GM12872 (cell line): Measurements from ENCODE around the gene PLCB4.

Experiments used
- TF ChIP-seq, protein P1 (sequence below): IDR thresholded peaks from 3 replicates; pipeline ENCODE4 v1.5.1; 2011; ENCODE audit warnings: low read depth, mild to moderate bottlenecking, low read length, moderate library complexity; ENCODE audit not compliant: insufficient read depth

PLCB4 gene

DNA sequence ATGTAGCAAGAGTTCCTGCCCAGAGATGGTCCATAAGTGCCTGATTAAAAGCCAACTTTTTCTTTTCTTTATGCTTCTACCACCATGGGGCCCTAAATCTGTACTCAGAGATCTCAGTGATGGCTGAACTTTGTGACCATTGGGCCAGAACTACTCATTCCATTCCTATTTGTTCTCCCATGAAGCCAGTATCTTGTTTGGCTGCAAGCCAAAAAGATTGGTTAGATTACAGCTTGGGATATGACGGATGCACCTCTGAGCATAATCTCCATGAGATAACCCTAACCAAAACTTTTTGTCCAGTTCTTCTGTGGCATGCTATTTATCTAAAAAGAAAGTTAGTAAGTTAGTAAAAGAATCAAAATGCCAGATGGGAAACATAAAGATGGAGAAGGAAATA lies 72.2 kb downstream of the PLCB4 start:
- TF ChIP-seq, protein P1, sequence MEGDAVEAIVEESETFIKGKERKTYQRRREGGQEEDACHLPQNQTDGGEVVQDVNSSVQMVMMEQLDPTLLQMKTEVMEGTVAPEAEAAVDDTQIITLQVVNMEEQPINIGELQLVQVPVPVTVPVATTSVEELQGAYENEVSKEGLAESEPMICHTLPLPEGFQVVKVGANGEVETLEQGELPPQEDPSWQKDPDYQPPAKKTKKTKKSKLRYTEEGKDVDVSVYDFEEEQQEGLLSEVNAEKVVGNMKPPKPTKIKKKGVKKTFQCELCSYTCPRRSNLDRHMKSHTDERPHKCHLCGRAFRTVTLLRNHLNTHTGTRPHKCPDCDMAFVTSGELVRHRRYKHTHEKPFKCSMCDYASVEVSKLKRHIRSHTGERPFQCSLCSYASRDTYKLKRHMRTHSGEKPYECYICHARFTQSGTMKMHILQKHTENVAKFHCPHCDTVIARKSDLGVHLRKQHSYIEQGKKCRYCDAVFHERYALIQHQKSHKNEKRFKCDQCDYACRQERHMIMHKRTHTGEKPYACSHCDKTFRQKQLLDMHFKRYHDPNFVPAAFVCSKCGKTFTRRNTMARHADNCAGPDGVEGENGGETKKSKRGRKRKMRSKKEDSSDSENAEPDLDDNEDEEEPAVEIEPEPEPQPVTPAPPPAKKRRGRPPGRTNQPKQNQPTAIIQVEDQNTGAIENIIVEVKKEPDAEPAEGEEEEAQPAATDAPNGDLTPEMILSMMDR = no peak

DNA sequence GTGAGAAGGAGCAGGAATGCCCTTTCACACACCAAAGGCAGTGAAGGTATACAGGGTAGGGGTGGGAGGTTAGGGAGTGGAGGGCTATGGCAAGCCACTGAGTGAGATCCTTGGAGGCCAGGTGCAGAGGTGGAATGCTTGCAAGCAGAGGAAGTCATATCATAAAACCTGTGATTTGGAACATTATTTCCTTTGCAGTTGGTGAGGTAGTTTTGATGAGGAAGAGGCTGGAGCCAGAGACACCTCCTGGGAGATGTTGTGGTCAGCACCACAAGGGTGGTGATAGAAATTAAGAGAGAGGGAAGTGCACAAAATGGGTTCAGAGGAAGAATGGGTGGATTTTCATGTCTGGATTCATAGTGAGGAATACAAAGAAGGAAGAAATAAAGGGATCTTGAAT lies 73.0 kb downstream of the PLCB4 start:
- TF ChIP-seq, protein P1 = no peak

DNA sequence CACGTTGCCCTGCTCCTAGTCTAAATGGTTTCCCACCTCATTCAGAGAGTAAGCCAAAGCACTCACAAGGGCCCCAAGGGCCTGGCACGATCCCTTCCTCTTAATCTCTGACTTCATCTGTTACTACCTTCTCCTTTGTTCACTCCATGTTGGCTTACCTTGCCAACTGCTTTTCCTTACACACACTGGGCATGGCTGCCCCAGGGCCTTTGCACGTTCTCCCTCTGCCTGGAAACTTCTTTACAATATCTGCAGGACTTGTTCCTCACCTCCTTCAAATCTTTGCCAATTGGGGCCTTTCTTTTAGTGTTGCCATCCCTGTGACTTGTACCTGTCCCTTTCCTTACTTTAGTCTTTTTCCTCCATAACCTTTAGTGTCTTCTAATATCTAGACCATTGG lies 73.9 kb downstream of the PLCB4 start:
- TF ChIP-seq, protein P1 = no peak

DNA sequence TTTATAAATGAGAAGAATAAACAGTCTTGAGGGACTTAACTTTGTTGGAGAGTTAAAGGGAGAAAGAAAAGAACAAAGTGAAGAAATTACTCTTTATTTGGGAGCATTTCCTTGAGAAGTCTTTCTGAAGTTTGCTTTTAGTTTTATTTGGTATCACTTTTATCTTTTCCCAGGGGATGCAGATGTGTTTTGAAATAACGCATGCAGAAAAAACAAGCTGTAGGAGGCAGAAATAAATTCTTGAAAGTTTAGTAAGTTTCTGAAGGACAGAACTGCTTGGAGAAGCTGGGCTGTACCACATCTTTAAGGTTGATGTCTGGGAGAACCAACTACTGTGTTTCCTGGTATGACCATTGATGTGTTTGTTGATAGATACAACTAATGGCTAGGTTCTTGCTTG lies 75.0 kb downstream of the PLCB4 start:
- TF ChIP-seq, protein P1 = no peak

DNA sequence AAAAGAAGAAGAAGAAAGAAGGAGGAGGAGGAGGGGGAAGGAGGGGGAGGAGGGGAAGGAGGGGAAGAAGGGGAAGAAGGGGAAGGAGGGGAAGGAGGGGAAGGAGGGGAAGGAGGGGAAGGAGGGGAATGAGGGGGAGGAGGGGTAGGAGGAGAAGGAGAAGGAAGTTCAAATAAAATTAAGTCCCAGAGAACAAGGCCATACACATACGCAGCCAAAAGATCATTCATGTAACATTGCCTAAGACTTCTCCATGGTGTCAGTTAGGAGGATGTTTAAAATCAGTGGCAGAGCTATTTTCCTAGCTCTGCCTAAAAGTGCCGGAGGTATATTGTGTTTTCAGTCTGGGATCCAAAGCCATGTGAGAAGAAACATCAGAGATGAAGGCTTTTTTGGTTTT lies 75.8 kb downstream of the PLCB4 start:
- TF ChIP-seq, protein P1 = no peak

DNA sequence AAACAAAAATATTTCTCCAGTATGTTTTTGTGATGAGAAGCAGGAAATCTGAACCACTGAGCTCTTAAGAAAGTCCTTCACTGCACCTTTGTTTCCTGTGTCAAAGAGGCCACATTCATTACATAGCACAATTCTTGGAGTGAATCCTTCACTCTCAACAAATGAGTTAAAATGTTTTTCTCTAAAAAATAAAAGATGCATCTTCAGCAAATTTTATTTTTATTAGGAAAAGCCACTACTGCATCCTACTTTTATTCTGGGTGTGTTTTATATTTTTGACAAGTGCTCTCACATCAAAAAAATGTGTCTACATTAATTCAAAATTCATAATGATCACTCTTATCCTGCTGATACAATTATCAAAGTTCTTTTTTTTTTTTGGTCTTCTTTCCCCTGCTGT lies 76.3 kb downstream of the PLCB4 start:
- TF ChIP-seq, protein P1 = no peak

DNA sequence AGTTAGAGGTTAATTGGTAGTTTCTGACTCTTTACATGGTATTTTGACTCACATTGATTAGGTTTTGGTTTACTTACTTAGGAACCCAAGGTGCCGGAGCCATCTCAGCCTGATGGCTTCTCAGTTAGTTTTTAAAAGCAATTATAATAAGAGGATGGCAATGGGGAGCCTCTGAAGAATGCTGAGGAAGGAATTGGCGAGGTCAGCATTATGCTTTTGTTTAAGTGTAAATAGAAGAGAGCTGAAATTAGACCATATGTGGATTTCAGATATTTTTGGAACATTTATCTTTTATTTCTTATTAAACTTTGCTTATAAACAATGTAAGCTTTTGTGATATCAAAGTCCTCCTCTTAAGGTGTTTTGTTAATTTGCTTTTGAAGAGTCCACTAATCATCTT lies 77.8 kb downstream of the PLCB4 start:
- TF ChIP-seq, protein P1 = no peak

DNA sequence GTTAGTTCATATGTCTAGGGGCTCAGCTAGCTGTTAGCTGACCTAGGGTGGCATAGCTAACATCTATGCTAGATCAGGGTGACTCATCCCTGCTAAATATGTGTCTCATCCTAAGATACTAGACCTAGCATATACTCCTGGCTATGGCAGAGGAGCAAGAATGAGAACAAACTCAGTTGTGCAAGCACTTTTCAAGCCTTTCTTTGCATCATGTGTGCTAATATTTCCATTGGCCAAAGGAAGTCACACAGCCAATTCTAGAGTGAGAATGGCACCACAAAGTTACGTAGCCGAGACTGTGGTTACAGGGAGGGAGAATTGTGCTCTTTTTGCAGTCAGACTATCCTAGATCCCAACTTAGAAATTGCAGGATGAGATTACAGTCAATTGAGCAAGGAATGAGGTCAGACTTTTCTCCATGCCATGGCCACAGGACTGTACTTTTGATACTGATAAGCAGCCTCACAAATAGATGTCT lies 78.7 kb downstream of the PLCB4 start:
- TF ChIP-seq, protein P1 = no peak
